ENCODE data around the gene TCEA2. TPM values are rescaled to one million over a fixed set of nuclear protein-coding genes. Genes with fewer than 3 reads are reported as not detected.
A peak's percentile ranks its signal among the peaks of the same experiment; 100 is the strongest.

The TCEA2 gene
- total and polyA plus RNA-seq, 2 of the 13 experiments (the other 11 are each of a cell fraction or from before 2014, with no cell fraction given), result 28.1 to 33.7 TPM

- TF ChIP-seq ZXDC (CRISPR knock-in tag; IDR thresholded peaks at IDR 0.05) (0 out of 2 replicates have a peak, but pooled peaks have one; percentile 88), SRY (CRISPR knock-in tag; IDR thresholded peaks at IDR 0.05) (peak; percentile 98), ZNF564 (CRISPR knock-in tag; IDR thresholded peaks at IDR 0.05) (peak; percentile 83), THAP9 (CRISPR knock-in tag; IDR thresholded peaks at IDR 0.05; ENCODE audit: borderline replicate concordance) (peak; percentile 83; the same call in 1 of the 2 replicates), CENPT (CRISPR knock-in tag; IDR thresholded peaks at IDR 0.05; ENCODE audit: low read depth) (peak; percentile 94), HMG20A (CRISPR knock-in tag; IDR thresholded peaks at IDR 0.05; ENCODE audit: borderline replicate concordance) (0 out of 2 replicates have a peak, but pooled peaks have one; percentile 8), HES4 (CRISPR knock-in tag; IDR thresholded peaks at IDR 0.05; ENCODE audit: borderline replicate concordance) (peak; percentile 30; the same call in 1 of the 2 replicates), STAG1 (CRISPR knock-in tag; IDR thresholded peaks at IDR 0.05) (no peak; the same call in 1 of the 2 replicates), FOXA1 (IDR thresholded peaks at IDR 0.05) (no peak), FOXA1 (CRISPR knock-in tag; IDR thresholded peaks at IDR 0.05) (peak; percentile 26; the same call in 1 of the 2 replicates), NONO (IDR thresholded peaks at IDR 0.05) (no peak), NONO (CRISPR knock-in tag; conservative IDR thresholded peaks at IDR 0.05) (peak; percentile 93), ESRRA (CRISPR knock-in tag; IDR thresholded peaks at IDR 0.05; ENCODE audit: low read depth) (no peak), ZNF292 (CRISPR knock-in tag; IDR thresholded peaks at IDR 0.05; ENCODE audit: borderline replicate concordance, low read depth) (no peak), ZNF776 (CRISPR knock-in tag; IDR thresholded peaks at IDR 0.05) (peak; percentile 92), ATF3 (CRISPR knock-in tag; IDR thresholded peaks at IDR 0.05) (peak; percentile 26; the same call in 1 of the 2 replicates), ZMYM3 (CRISPR knock-in tag; IDR thresholded peaks at IDR 0.05) (no peak), TMF1 (CRISPR knock-in tag; IDR thresholded peaks at IDR 0.05; ENCODE audit: low read depth) (peak; percentile 36), PHB2 (IDR thresholded peaks at IDR 0.05; ENCODE audit: partially characterized antibody) (no peak), PREB (CRISPR knock-in tag; IDR thresholded peaks at IDR 0.05) (no peak), KLF16 (CRISPR knock-in tag; IDR thresholded peaks at IDR 0.05) (peak in 1 of 2 experiments; percentile 98; a peak in 3 of 4 replicates)
These were observed at the start of gene TCEA2 (continued) for GRCh38 chr20:64062596-64063388.
